PC-9 (cell line): Measurements from ENCODE around the gene PDZRN4. TPM values are rescaled to one million over a fixed set of nuclear protein-coding genes. Genes with fewer than 3 reads are reported as not detected.

Source experiments
- BruUV-seq: library from RNA; stranded (reverse); fragments of 400-500 nt; replicated peaks from 2 replicates; lab custom pipeline; 2021; lab: Mats Ljungman, UMichigan
- CTCF ChIA-PET: fragments of 300-600 bp; sonication (Branson Sonifier 250); formaldehyde crosslinking; loops from one replicate; lab custom pipeline; 2022; ENCODE audit warnings: antibody characterized with exemption; lab: Charles Lee
- POLR2A ChIA-PET: fragments of 300-600 bp; sonication (Branson Sonifier 250); formaldehyde crosslinking; loops from one replicate; lab custom pipeline; 2022; ENCODE audit warnings: antibody characterized with exemption; ENCODE audit not compliant: unreplicated experiment; lab: Charles Lee
- DNase-seq, 2 experiments: peaks; one replicate each; pipeline versions ENCODE4 v3.0.0 to v3.0.0-alpha.2; 2015 to 2022; ENCODE audit warnings: mixed read lengths in 1 of 2
- H2AFZ ChIP-seq: fragments of 200-600 bp; sonication (generic); 2 replicates; pipeline ENCODE4 v1.8.1; 2017; ENCODE audit warnings: antibody characterized with exemption
- H3F3A ChIP-seq: fragments of 200-600 bp; sonication (generic); 2 replicates; pipeline ENCODE4 v1.8.1; 2017; ENCODE audit warnings: antibody characterized with exemption, mild to moderate bottlenecking, low read depth; ENCODE audit not compliant: insufficient read depth
- H3K27ac ChIP-seq: fragments of 200-600 bp; sonication (generic); 2 replicates; pipeline ENCODE4 v1.6.1; 2016; ENCODE audit warnings: mixed run types
- H3K27me3 ChIP-seq: fragments of 200-600 bp; sonication (generic); 2 replicates; pipeline ENCODE4 v1.6.1; 2016; ENCODE audit warnings: low read depth, mixed run types; ENCODE audit not compliant: insufficient read depth
- H3K36me3 ChIP-seq: fragments of 200-600 bp; sonication (generic); 2 replicates; pipeline ENCODE4 v1.6.1; 2016; ENCODE audit warnings: low read depth, mixed run types
- H3K4me1 ChIP-seq: fragments of 200-600 bp; sonication (generic); replicated peaks from 2 replicates; pipeline ENCODE4 v1.6.1; 2016; ENCODE audit warnings: mixed run types; ENCODE audit not compliant: insufficient read depth
- H3K4me2 ChIP-seq: fragments of 200-600 bp; sonication (generic); 2 replicates; pipeline ENCODE4 v1.6.1; 2017; ENCODE audit warnings: mixed run types
- H3K4me3 ChIP-seq: fragments of 200-600 bp; sonication (generic); 2 replicates; pipeline ENCODE4 v1.6.1; 2016; ENCODE audit warnings: mixed run types
- H3K79me2 ChIP-seq: fragments of 200-600 bp; sonication (generic); 2 replicates; pipeline ENCODE4 v1.6.1; 2017; ENCODE audit warnings: low read depth, mixed run types
- H3K9me2 ChIP-seq: fragments of 200-600 bp; sonication (generic); 2 replicates; pipeline ENCODE4 v1.8.1; 2017; ENCODE audit warnings: mild to moderate bottlenecking; ENCODE audit not compliant: insufficient read depth
- H3K9me3 ChIP-seq: fragments of 200-600 bp; sonication (generic); 2 replicates; pipeline ENCODE4 v1.8.1; 2016; ENCODE audit warnings: low read depth; ENCODE audit not compliant: insufficient read depth
- H4K20me1 ChIP-seq: fragments of 200-600 bp; sonication (generic); 2 replicates; pipeline ENCODE4 v1.8.1; 2017; ENCODE audit not compliant: insufficient read depth
- EZH2 ChIP-seq: fragments of 200-600 bp; sonication (generic); IDR thresholded peaks from 2 replicates; pipeline ENCODE4 v1.8.0; 2017; ENCODE audit warnings: antibody characterized with exemption, low read depth
- intact Hi-C: fragments of 100-400 bp; cut with micrococcal nuclease; formaldehyde crosslinking; loops from one replicate; pipeline ENCODE4 v1.10.0; 2022; ENCODE audit not compliant: unreplicated experiment
- total RNA-seq: library from RNA; stranded (reverse); gene quantifications from 2 replicates; pipeline ENCODE4 v1.2.3, GENCODE V29; 2021
- TF ChIP-seq, protein P1 (sequence below): fragments of 200-600 bp; sonication (generic); conservative IDR thresholded peaks from 2 replicates; pipeline ENCODE4 v1.6.1; 2017; ENCODE audit warnings: mixed run types, antibody characterized with exemption, mild to moderate bottlenecking, moderate library complexity

PDZRN4 gene
- total RNA-seq, 1 experiment from 2014 or later = not detected

DNA sequence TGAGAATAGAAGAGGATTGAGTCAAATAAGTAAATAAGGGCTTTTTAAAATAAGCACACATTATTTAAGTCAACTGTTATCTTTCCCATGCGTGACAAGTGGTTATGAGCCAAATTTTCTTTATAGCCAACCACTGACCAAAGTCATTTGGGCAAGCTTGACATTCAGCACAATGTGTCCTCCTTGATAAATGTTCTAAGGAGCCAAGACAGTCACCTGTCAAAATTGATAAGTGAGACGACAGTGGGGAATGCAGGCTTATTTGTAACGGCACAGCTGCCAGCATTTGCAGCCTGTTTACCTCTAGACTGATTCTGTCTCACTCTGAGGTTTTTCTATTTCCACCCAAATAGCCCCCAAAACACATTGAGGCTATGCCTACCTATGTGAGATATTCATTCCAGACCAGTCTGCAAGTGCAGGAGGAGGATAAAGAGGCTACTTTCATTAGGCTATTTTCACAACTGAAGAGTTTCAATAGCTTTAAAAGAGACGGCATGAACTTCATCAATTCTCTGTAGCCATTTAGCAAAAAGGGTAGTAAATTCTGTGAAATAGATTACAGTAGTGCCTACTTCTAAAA, 339.5 kb downstream of the PDZRN4 start:
- H3K36me3 ChIP-seq = no peaks in the 10 kb centered on the region
- no peaks in the 10 kb centered on the region for H3K79me2 ChIP-seq
- ChIA-PET POLR2A (no interaction called here), CTCF (no interaction called here)
- H3K9me2 ChIP-seq = no peaks in the 10 kb centered on the region
- no peak for DNase-seq
- H3K4me3 ChIP-seq = no peak overlapping the region
- no peaks in the 10 kb centered on the region for H4K20me1 ChIP-seq
- no peaks in the 10 kb centered on the region for H3K4me1 ChIP-seq
- no peaks in the 10 kb centered on the region for H3K9me3 ChIP-seq
- BruUV-seq = no TSS peak
- no peak for TF ChIP-seq EZH2
- TF ChIP-seq, protein P1, sequence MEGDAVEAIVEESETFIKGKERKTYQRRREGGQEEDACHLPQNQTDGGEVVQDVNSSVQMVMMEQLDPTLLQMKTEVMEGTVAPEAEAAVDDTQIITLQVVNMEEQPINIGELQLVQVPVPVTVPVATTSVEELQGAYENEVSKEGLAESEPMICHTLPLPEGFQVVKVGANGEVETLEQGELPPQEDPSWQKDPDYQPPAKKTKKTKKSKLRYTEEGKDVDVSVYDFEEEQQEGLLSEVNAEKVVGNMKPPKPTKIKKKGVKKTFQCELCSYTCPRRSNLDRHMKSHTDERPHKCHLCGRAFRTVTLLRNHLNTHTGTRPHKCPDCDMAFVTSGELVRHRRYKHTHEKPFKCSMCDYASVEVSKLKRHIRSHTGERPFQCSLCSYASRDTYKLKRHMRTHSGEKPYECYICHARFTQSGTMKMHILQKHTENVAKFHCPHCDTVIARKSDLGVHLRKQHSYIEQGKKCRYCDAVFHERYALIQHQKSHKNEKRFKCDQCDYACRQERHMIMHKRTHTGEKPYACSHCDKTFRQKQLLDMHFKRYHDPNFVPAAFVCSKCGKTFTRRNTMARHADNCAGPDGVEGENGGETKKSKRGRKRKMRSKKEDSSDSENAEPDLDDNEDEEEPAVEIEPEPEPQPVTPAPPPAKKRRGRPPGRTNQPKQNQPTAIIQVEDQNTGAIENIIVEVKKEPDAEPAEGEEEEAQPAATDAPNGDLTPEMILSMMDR = no peak
- H3K27ac ChIP-seq = no peak overlapping the region
- H3K4me2 ChIP-seq = no peak overlapping the region
- H3F3A ChIP-seq = no peaks in the 10 kb centered on the region
- no peak overlapping the region for H2AFZ ChIP-seq
- no peaks in the 10 kb centered on the region for H3K27me3 ChIP-seq
- intact Hi-C loops = no loop called here

DNA sequence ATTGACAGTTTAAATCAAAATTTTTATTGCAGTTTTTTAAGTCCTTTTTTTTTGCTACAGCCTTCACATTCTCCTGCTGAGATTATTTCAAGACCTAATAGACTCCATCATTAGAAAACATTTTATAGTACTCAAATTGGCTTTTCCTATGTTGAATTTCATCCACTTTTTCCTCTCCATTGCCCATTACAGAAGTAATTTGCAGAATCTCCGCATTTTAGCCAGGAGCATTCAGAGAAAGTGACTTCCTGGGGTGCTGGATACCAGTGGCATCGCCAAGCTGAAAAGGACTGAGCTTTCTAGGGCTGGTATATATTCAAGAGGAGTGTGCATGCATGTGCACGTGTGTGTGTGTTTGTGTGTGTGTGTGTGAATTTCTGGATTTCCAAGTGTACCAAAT, 340.8 kb downstream of the PDZRN4 start:
- Histone ChIP-seq H3K9me3 (no peaks in the 10 kb centered on the region), H3F3A (no peaks in the 10 kb centered on the region), H3K27me3 (no peaks in the 10 kb centered on the region), H4K20me1 (no peaks in the 10 kb centered on the region), H3K4me1 (no peaks in the 10 kb centered on the region), H3K4me3 (no peak overlapping the region), H3K36me3 (no peaks in the 10 kb centered on the region), H3K9me2 (no peaks in the 10 kb centered on the region), H3K4me2 (no peak overlapping the region), H3K27ac (no peak overlapping the region), H2AFZ (no peak overlapping the region), H3K79me2 (no peaks in the 10 kb centered on the region)
- BruUV-seq = no TSS peak
- POLR2A ChIA-PET = no interaction called here
- intact Hi-C loops = no loop called here
- CTCF ChIA-PET = no interaction called here
- no peak for DNase-seq
- TF ChIP-seq, protein P1 = no peak
- TF ChIP-seq EZH2 = no peak

DNA sequence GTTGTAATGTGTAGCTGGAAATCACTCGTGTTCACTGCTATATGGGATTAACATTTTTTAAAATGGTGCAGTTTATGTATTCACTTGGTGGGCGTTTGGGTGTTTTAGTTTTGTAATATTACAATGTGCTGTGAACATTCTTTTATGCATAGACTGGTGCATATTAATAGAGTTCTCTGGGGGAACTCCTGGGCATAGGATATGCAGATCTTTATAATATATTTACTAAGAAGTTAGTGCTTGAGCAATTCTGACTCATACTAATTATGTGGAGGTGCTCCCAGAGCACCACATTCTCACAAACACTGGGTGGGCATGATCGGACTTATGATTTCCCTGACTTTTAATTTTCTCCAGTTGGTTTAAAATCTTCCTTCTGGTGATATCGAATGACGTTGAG, 342.3 kb downstream of the PDZRN4 start:
- Histone ChIP-seq H3K4me1 (no peaks in the 10 kb centered on the region), H4K20me1 (no peaks in the 10 kb centered on the region), H3K27ac (no peak overlapping the region), H3K4me2 (no peak overlapping the region), H3F3A (no peaks in the 10 kb centered on the region), H3K79me2 (no peaks in the 10 kb centered on the region), H3K9me3 (no peaks in the 10 kb centered on the region), H3K27me3 (no peaks in the 10 kb centered on the region), H2AFZ (no peak overlapping the region), H3K36me3 (no peaks in the 10 kb centered on the region), H3K9me2 (no peaks in the 10 kb centered on the region), H3K4me3 (no peak overlapping the region)
- BruUV-seq = no TSS peak
- intact Hi-C loops = no loop called here
- ChIA-PET CTCF (no interaction called here), POLR2A (no interaction called here)
- TF ChIP-seq EZH2 = no peak
- TF ChIP-seq, protein P1 = no peak
- no peak for DNase-seq
